A549 (cell line): ENCODE data around the gene UBASH3B. TPM values are rescaled to one million over a fixed set of nuclear protein-coding genes. Genes with fewer than 3 reads are reported as not detected.

Experiments
- ATAC-seq, 2 experiments: fragments of 200-7000 bp in 1 of 2; fragments of >200 bp in 1 of 2; cut with Nextera tagmentation in 1 of 2; cut with Tn5 transposase in 1 of 2; 3 replicates each; pipeline versions ENCODE4 v1.8.0 to v1.9.1; 2018 to 2020; ENCODE audit warnings: mild to moderate bottlenecking in 1 of 2, moderate library complexity in 1 of 2
- CTCF ChIA-PET: fragments of 300-600 bp; sonication (Branson Sonifier 250); formaldehyde crosslinking; extraction: SDS; loops from one replicate; lab custom pipeline; 2021; ENCODE audit warnings: antibody characterized with exemption, inconsistent platforms; lab: Yijun Ruan, JAX
- POLR2A ChIA-PET: fragments of 350-600 bp; formaldehyde crosslinking; extraction: SDS; loops from one replicate; lab custom pipeline; 2021; ENCODE audit warnings: antibody characterized with exemption, inconsistent platforms; lab: Yijun Ruan, JAX
- DNase-seq, 2 experiments: peaks; one replicate each; pipeline versions ENCODE4 v3.0.0 to v3.0.0-alpha.2; 2011 to 2016; ENCODE audit warnings: low read depth in 1 of 2, low spot score in 1 of 2
- FAIRE-seq: peaks from 2 replicates; lab custom pipeline; 2011; peaks lifted over from hg19 to GRCh38; lab: Jason Lieb, UNC
- H3K27ac ChIP-seq, 2 experiments: fragments of >200 bp; sonication (Bioruptor Twin); formaldehyde crosslinking; 3 replicates each; pipeline ENCODE4 v1.5.1; 2016 to 2017
- H3K4me1 ChIP-seq: fragments of >200 bp; sonication (Bioruptor Twin); formaldehyde crosslinking; 3 replicates; pipeline ENCODE4 v1.6.1; 2016
- H3K4me2 ChIP-seq: fragments of >200 bp; sonication (Bioruptor Twin); formaldehyde crosslinking; 3 replicates; pipeline ENCODE4 v1.6.1; 2016
- H3K4me3 ChIP-seq: fragments of >200 bp; sonication (Bioruptor Twin); formaldehyde crosslinking; 3 replicates; pipeline ENCODE4 v1.5.1; 2016
- H3K9me3 ChIP-seq: fragments of >200 bp; sonication (Bioruptor Twin); formaldehyde crosslinking; 3 replicates; pipeline ENCODE4 v1.6.1; 2016
- BCL3 ChIP-seq: fragments of >200 bp; sonication (Bioruptor Twin); formaldehyde crosslinking; IDR thresholded peaks from 3 replicates; pipeline ENCODE4 v1.6.1; 2016
- BHLHE40 ChIP-seq: IDR thresholded peaks from 2 replicates; pipeline ENCODE4 v1.6.1; 2012; ENCODE audit warnings: low read depth, low read length, inconsistent platforms
- CBX2 ChIP-seq: fragments of 200-600 bp; sonication (generic); IDR thresholded peaks from 2 replicates; pipeline ENCODE4 v1.6.1; 2016; ENCODE audit warnings: low read depth, mild to moderate bottlenecking, borderline replicate concordance
- CEBPB ChIP-seq, 2 experiments: fragments of >200 bp in 1 of 2; sonication (Bioruptor Twin) in 1 of 2; formaldehyde crosslinking in 1 of 2; IDR thresholded peaks; 2 replicates each; pipeline ENCODE4 v1.6.1; 2012 to 2016
- CHD2 ChIP-seq: fragments of 150-350 bp; IDR thresholded peaks from 2 replicates; pipeline ENCODE4 v1.6.1; 2014; ENCODE audit warnings: low read length; ENCODE audit not compliant: partially characterized antibody
- E2F6 ChIP-seq: IDR thresholded peaks from 2 replicates; pipeline ENCODE4 v1.6.1; 2012; ENCODE audit warnings: low read depth, borderline replicate concordance
- ESRRA ChIP-seq: fragments of 150-350 bp; IDR thresholded peaks from 2 replicates; pipeline ENCODE4 v1.6.1; 2014; ENCODE audit warnings: mild to moderate bottlenecking, low read length, borderline replicate concordance
- FOSB ChIP-seq: fragments of 250-450 bp; sonication (Bioruptor Pico); IDR thresholded peaks from 2 replicates; pipeline ENCODE4 v1.5.0; 2020; ENCODE audit warnings: mild to moderate bottlenecking, moderate library complexity
- FOSL2 ChIP-seq, 2 experiments: fragments of 450-650 bp in 1 of 2; fragments of >200 bp in 1 of 2; sonication (Bioruptor Twin) in 1 of 2; formaldehyde crosslinking; IDR thresholded peaks; 2 replicates each; pipeline versions ENCODE4 v1.5.0 to v1.6.1; 2016 to 2020; ENCODE audit warnings: mild to moderate bottlenecking in 1 of 2, moderate library complexity in 1 of 2
- FOXS1 ChIP-seq: fragments of 250-450 bp; sonication (Bioruptor Pico); IDR thresholded peaks from 2 replicates; pipeline ENCODE4 v1.5.0; 2020; ENCODE audit warnings: mild to moderate bottlenecking, moderate library complexity
- HES2 ChIP-seq: fragments of >200 bp; sonication (Bioruptor Twin); formaldehyde crosslinking; IDR thresholded peaks from 2 replicates; pipeline ENCODE4 v1.6.1; 2016
- HOXB13 ChIP-seq: fragments of 250-450 bp; sonication (Bioruptor Pico); IDR thresholded peaks from 2 replicates; pipeline ENCODE4 v1.5.0; 2020; ENCODE audit warnings: low read depth, mild to moderate bottlenecking, moderate library complexity
- MAFK ChIP-seq: fragments of 450-650 bp; IDR thresholded peaks from 2 replicates; pipeline ENCODE4 v1.6.1; 2014; ENCODE audit not compliant: partially characterized antibody
- NFE2L2 ChIP-seq: fragments of 150-350 bp; conservative IDR thresholded peaks from 2 replicates; pipeline ENCODE4 v1.6.1; 2014; ENCODE audit warnings: low read length
- NPAS2 ChIP-seq: fragments of 250-450 bp; sonication (Bioruptor Pico); IDR thresholded peaks from 2 replicates; pipeline ENCODE4 v1.8.0; 2022; ENCODE audit warnings: mild to moderate bottlenecking, moderate library complexity, borderline replicate concordance
- NR3C1 ChIP-seq: fragments of >200 bp; sonication (Bioruptor Twin); formaldehyde crosslinking; IDR thresholded peaks from 3 replicates; pipeline ENCODE4 v1.6.1; 2017
- PHF8 ChIP-seq: fragments of 200-600 bp; sonication (generic); IDR thresholded peaks from 2 replicates; pipeline ENCODE4 v1.6.1; 2016; ENCODE audit warnings: low read depth, mild to moderate bottlenecking, antibody characterized with exemption, moderate library complexity, borderline replicate concordance
- RNF2 ChIP-seq: fragments of 200-600 bp; sonication (generic); IDR thresholded peaks from 2 replicates; pipeline ENCODE4 v1.6.1; 2016; ENCODE audit warnings: low read depth, mild to moderate bottlenecking, antibody characterized with exemption, moderate library complexity, borderline replicate concordance
- SREBF2 ChIP-seq: fragments of 450-650 bp; IDR thresholded peaks from 2 replicates; pipeline ENCODE4 v1.6.1; 2014; ENCODE audit warnings: mild to moderate bottlenecking, moderate library complexity
- TP53 ChIP-seq: fragments of 250-450 bp; sonication (Bioruptor Pico); IDR thresholded peaks from 2 replicates; pipeline ENCODE4 v1.5.0; 2021; ENCODE audit warnings: mild to moderate bottlenecking, moderate library complexity
- USF2 ChIP-seq: fragments of 450-650 bp; IDR thresholded peaks from 2 replicates; pipeline ENCODE4 v1.6.1; 2014; ENCODE audit warnings: antibody characterized with exemption
- ZNF302 ChIP-seq: fragments of 250-450 bp; sonication (Bioruptor Pico); IDR thresholded peaks from 2 replicates; pipeline ENCODE4 v1.9.0; 2021; ENCODE audit warnings: inconsistent platforms, mild to moderate bottlenecking, moderate library complexity
- ZSCAN20 ChIP-seq: fragments of 250-450 bp; sonication (Bioruptor Pico); IDR thresholded peaks from 2 replicates; pipeline ENCODE4 v1.8.0; 2022; ENCODE audit warnings: mild to moderate bottlenecking, moderate library complexity
- WGBS: methylation state at CpG from one replicate; pipeline ENCODE4 v1.1.6; 2017; ENCODE audit errors: missing lambda C conversion rate; 5-methylcytosine and 5-hydroxymethylcytosine counted together
- polyA plus RNA-seq, 4 experiments: library from polyadenylated mRNA; depleted of rRNA in 3 of 4; stranded (reverse); fragments of >200 nt; fragmentation: RNase III in 1 of 4; extraction: RNeasy Plus Mini Kit Qiagen cat#74134 plus additional on column Dnase treatment in 1 of 4; gene quantifications; 2 replicates in 3 of 4; 3 replicates in 1 of 4; pipeline ENCODE4 v1.2.3, GENCODE V29; 2011 to 2017
- TF ChIP-seq, protein P1 (sequence below): fragments of >200 bp; sonication (Bioruptor Twin); formaldehyde crosslinking; IDR thresholded peaks from 3 replicates; pipeline ENCODE4 v1.5.1; 2016
- TF ChIP-seq, protein P2 (sequence below): fragments of 250-450 bp; sonication (Bioruptor Pico); IDR thresholded peaks from 2 replicates; pipeline ENCODE4 v1.5.0; 2021; ENCODE audit warnings: mild to moderate bottlenecking, moderate library complexity, borderline replicate concordance

UBASH3B gene
- polyA plus RNA-seq, 2 of the 4 experiments (the other 2 are of a cell fraction) = 33.4 to 43.0 TPM

- Histone ChIP-seq H3K4me1 (peaks cover 16% of the 10 kb centered on the region; the same call in 1 of the 3 replicates), H3K4me2 (no peak overlapping the region), H3K27ac (no peak overlapping the region), H3K4me3 (no peak overlapping the region), H3K9me3 (no peaks in the 10 kb centered on the region)
- no peak for TF ChIP-seq NFE2L2
- no peak for TF ChIP-seq FOXS1 (CRISPR knock-in tag)
- TF ChIP-seq ZNF302 (CRISPR knock-in tag) = no peak
- TF ChIP-seq HOXB13 (CRISPR knock-in tag) = no peak
- TF ChIP-seq BCL3 = no peak
- no peak for TF ChIP-seq CBX2
- TF ChIP-seq MAFK = peak; percentile 69
- ChIA-PET CTCF (interaction anchor here (1.0 to 1.8 kb wide), 4 partner anchors 10 to 120 kb away, joined by 3 to 5 read pairs (median 3); no protein-coding TSS in a partner anchor), POLR2A (no interaction called here)
- DNase-seq (no peak), ATAC-seq (peak in 1 of 2 experiments; percentile 27; a peak in 1 of 6 replicates), FAIRE-seq (no peak)
- 82% methylated on average over 5 of the region's 5 CpGs for WGBS
Measured at GRCh38 chr11:122749005-122749687, 93.6 kb downstream of the UBASH3B start.

GRCh38 chr11:122750049-122750448 lies 94.5 kb downstream of the UBASH3B start:
- no peak overlapping the region for H3K4me3 ChIP-seq
- FAIRE-seq (no peak), DNase-seq (no peak), ATAC-seq (no peak)
- no peaks in the 10 kb centered on the region for H3K9me3 ChIP-seq
- POLR2A ChIA-PET = no interaction called here
- H3K4me1 ChIP-seq = peaks cover 16% of the 10 kb centered on the region; the same call in 1 of the 3 replicates
- TF ChIP-seq SREBF2 = no peak
- no peak for TF ChIP-seq CEBPB (IDR thresholded peaks at IDR 0.05)
- TF ChIP-seq TP53 (CRISPR knock-in tag) = no peak
- TF ChIP-seq CHD2 = no peak
- TF ChIP-seq ESRRA = no peak
- no peak for TF ChIP-seq FOSB (CRISPR knock-in tag)
- no peak for TF ChIP-seq HOXB13 (CRISPR knock-in tag)
- TF ChIP-seq ZSCAN20 (CRISPR knock-in tag) = no peak
- TF ChIP-seq, protein P1, sequence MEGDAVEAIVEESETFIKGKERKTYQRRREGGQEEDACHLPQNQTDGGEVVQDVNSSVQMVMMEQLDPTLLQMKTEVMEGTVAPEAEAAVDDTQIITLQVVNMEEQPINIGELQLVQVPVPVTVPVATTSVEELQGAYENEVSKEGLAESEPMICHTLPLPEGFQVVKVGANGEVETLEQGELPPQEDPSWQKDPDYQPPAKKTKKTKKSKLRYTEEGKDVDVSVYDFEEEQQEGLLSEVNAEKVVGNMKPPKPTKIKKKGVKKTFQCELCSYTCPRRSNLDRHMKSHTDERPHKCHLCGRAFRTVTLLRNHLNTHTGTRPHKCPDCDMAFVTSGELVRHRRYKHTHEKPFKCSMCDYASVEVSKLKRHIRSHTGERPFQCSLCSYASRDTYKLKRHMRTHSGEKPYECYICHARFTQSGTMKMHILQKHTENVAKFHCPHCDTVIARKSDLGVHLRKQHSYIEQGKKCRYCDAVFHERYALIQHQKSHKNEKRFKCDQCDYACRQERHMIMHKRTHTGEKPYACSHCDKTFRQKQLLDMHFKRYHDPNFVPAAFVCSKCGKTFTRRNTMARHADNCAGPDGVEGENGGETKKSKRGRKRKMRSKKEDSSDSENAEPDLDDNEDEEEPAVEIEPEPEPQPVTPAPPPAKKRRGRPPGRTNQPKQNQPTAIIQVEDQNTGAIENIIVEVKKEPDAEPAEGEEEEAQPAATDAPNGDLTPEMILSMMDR = no peak
- no peak for TF ChIP-seq NPAS2
- no peak for TF ChIP-seq BHLHE40
- TF ChIP-seq RNF2 = no peak
- TF ChIP-seq PHF8 = no peak
- TF ChIP-seq, protein P2, sequence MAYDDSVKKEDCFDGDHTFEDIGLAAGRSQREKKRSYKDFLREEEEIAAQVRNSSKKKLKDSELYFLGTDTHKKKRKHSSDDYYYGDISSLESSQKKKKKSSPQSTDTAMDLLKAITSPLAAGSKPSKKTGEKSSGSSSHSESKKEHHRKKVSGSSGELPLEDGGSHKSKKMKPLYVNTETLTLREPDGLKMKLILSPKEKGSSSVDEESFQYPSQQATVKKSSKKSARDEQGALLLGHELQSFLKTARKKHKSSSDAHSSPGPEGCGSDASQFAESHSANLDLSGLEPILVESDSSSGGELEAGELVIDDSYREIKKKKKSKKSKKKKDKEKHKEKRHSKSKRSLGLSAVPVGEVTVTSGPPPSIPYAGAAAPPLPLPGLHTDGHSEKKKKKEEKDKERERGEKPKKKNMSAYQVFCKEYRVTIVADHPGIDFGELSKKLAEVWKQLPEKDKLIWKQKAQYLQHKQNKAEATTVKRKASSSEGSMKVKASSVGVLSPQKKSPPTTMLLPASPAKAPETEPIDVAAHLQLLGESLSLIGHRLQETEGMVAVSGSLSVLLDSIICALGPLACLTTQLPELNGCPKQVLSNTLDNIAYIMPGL (CRISPR knock-in tag) = no peak
- TF ChIP-seq FOSL2 (IDR thresholded peaks at IDR 0.05) = no peak
- TF ChIP-seq FOSL2 (CRISPR knock-in tag; IDR thresholded peaks at IDR 0.05) = no peak
- no peak for TF ChIP-seq NR3C1
- no peak for TF ChIP-seq HES2
- no peak for TF ChIP-seq USF2
- no peak for TF ChIP-seq E2F6
- WGBS = 93% methylated on average over 5 of the region's 5 CpGs
- no peak overlapping the region for H3K4me2 ChIP-seq
- CTCF ChIA-PET = interaction anchor here (1.0 to 1.5 kb wide), 3 partner anchors 9 to 121 kb away, joined by 3 read pairs; no protein-coding TSS in a partner anchor
- no peak overlapping the region for H3K27ac ChIP-seq
